Dendritic cell treated with granulocyte-macrophage colony-stimulating factor and Interleukin-4, amounts not matched to agents 40 ng/mL and 50 ng/mL, for 4 days (primary cell): Measurements from ENCODE around the gene HSD3B7.
A peak's percentile ranks its signal among the peaks of the same experiment; 100 is the strongest.

Source experiments
- H3K27ac Mint-ChIP-seq: one replicate; pipeline ENCODE4 v1.8.0; 2022; ENCODE audit warnings: mild to moderate bottlenecking, mixed read lengths
- H3K27me3 Mint-ChIP-seq: one replicate; pipeline ENCODE4 v1.8.0; 2022; ENCODE audit warnings: mild to moderate bottlenecking, mixed read lengths
- H3K36me3 Mint-ChIP-seq: one replicate; pipeline ENCODE4 v1.8.0; 2022; ENCODE audit warnings: low read depth, mixed read lengths
- H3K4me1 Mint-ChIP-seq: one replicate; pipeline ENCODE4 v1.8.0; 2022; ENCODE audit warnings: low read depth, mixed read lengths
- H3K4me3 Mint-ChIP-seq: one replicate; pipeline ENCODE4 v1.8.0; 2022; ENCODE audit warnings: mild to moderate bottlenecking, moderate library complexity, mixed read lengths
- H3K9me3 Mint-ChIP-seq: one replicate; pipeline ENCODE4 v1.8.0; 2022; ENCODE audit warnings: mixed read lengths
- intact Hi-C: fragments of 100-400 bp; cut with micrococcal nuclease; formaldehyde crosslinking; loops from one replicate; pipeline ENCODE4 v1.15.0; 2022

The HSD3B7 gene

GRCh38 chr16:31023252-31023602 is 38.2 kb downstream of the HSD3B7 start:
- Mint-ChIP-seq H3K27ac (no peak overlapping the region), H3K9me3 (no peaks in the 10 kb centered on the region), H3K36me3 (no peaks in the 10 kb centered on the region), H3K27me3 (no peaks in the 10 kb centered on the region), H3K4me3 (no peak overlapping the region), H3K4me1 (peaks cover 16% of the 10 kb centered on the region)
- intact Hi-C loops = no loop called here

- Mint-ChIP-seq H3K9me3 (no peaks in the 10 kb centered on the region), H3K36me3 (no peaks in the 10 kb centered on the region), H3K4me3 (no peak overlapping the region), H3K27ac (no peak overlapping the region), H3K4me1 (peaks cover 16% of the 10 kb centered on the region), H3K27me3 (no peaks in the 10 kb centered on the region)
- intact Hi-C loops = no loop called here
Observed at GRCh38 chr16:31023627-31024226, 38.7 kb downstream of the HSD3B7 start.

- Mint-ChIP-seq H3K4me1 (peaks cover 30% of the 10 kb centered on the region), H3K9me3 (no peaks in the 10 kb centered on the region), H3K4me3 (no peak overlapping the region)
Observed at GRCh38 chr16:31025339-31025738, 40.3 kb downstream of the HSD3B7 start.

GRCh38 chr16:31029272-31029671 is 44.3 kb downstream of the HSD3B7 start:
- intact Hi-C loops = no loop called here
- Mint-ChIP-seq H3K9me3 (no peaks in the 10 kb centered on the region), H3K27ac (peak overlapping the region; percentile 45), H3K4me3 (no peak overlapping the region), H3K27me3 (no peaks in the 10 kb centered on the region), H3K36me3 (peaks cover 18% of the 10 kb centered on the region), H3K4me1 (peaks cover 47% of the 10 kb centered on the region)

More at GRCh38 chr16:31025339-31025738, 40.3 kb downstream of the HSD3B7 start:
- Mint-ChIP-seq H3K36me3 (no peaks in the 10 kb centered on the region), H3K27me3 (no peaks in the 10 kb centered on the region), H3K27ac (peak overlapping the region; percentile 43)
- intact Hi-C loops = no loop called here

- intact Hi-C loops = no loop called here
- H3K27me3 Mint-ChIP-seq = no peaks in the 10 kb centered on the region
- no peaks in the 10 kb centered on the region for H3K9me3 Mint-ChIP-seq
- H3K27ac Mint-ChIP-seq = peak overlapping the region; percentile 99
- H3K36me3 Mint-ChIP-seq = peaks cover 38% of the 10 kb centered on the region
- H3K4me1 Mint-ChIP-seq = peaks cover 51% of the 10 kb centered on the region
- no peak overlapping the region for H3K4me3 Mint-ChIP-seq
Observed at GRCh38 chr16:31031276-31031675, 46.3 kb downstream of the HSD3B7 start.

- Mint-ChIP-seq H3K27ac (peak within 1 kb of the TSS; percentile 99), H3K4me1 (peaks cover 62% of the 10 kb centered on the region), H3K36me3 (peaks cover 53% of the 10 kb centered on the region), H3K9me3 (no peaks in the 10 kb centered on the region), H3K27me3 (no peaks in the 10 kb centered on the region), H3K4me3 (peak within 1 kb of the TSS; percentile 98)
- intact Hi-C loops = loop anchor here (1.0 to 2.0 kb wide), 4 partner anchors 36 to 76 kb away; partner anchors contain the start of genes SETD1A, VKORC1, ZNF646 and ZNF668
Observed at GRCh38 chr16:31032736-31033708, 48.0 kb downstream of the HSD3B7 start, which contains the start of gene STX4. Gene STX4 (plus strand): TSS chr16:31033558. CDS start chr16:31033806, 248 bp downstream.

GRCh38 chr16:31033709-31034492 is 48.9 kb downstream of the HSD3B7 start:
- intact Hi-C loops = loop anchor here (1.0 to 2.0 kb wide), 4 partner anchors 37 to 77 kb away; partner anchors contain the start of genes SETD1A, VKORC1, ZNF646 and ZNF668
- peaks cover 61% of the 10 kb centered on the region for H3K36me3 Mint-ChIP-seq
- peak overlapping the region; percentile 98 for H3K4me3 Mint-ChIP-seq

GRCh38 chr16:31036691-31037090 is 51.7 kb downstream of the HSD3B7 start:
- peak overlapping the region; percentile 76 for H3K27ac Mint-ChIP-seq
- no peaks in the 10 kb centered on the region for H3K27me3 Mint-ChIP-seq
- no peaks in the 10 kb centered on the region for H3K9me3 Mint-ChIP-seq
- intact Hi-C loops = no loop called here
- H3K36me3 Mint-ChIP-seq = peaks cover 89% of the 10 kb centered on the region
- H3K4me1 Mint-ChIP-seq = peaks cover 37% of the 10 kb centered on the region
- H3K4me3 Mint-ChIP-seq = peak overlapping the region; percentile 39

More at GRCh38 chr16:31033709-31034492, 48.9 kb downstream of the HSD3B7 start:
- H3K9me3 Mint-ChIP-seq = no peaks in the 10 kb centered on the region
- H3K27me3 Mint-ChIP-seq = no peaks in the 10 kb centered on the region
- peaks cover 62% of the 10 kb centered on the region for H3K4me1 Mint-ChIP-seq
- H3K27ac Mint-ChIP-seq = peak overlapping the region; percentile 99
